ENCODE results near the gene DENND4A.

Gene DENND4A

DNA sequence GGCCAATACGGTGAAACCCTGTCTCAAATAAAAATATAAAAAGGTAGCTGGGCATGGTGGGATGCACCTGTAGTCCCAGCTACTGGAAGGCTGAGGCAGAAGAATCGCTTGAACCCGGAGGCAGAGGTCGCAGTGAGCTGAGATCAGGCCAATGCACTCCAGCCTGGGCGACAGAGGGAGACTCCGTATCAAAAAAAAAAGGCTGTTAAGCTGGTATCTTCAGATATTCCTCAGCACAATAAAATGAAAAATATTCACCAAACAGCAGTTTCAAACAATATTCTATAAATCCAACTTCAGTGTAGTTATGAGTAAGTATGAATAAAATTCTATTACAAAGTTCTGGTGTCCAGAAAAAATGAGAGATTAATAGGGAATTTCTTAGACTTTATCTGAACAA lies 14.2 kb downstream of the DENND4A start:
- H3K9me3 ChIP-seq (ENCODE audit: severe bottlenecking), result no peaks in the 10 kb centered on the region
- no peak overlapping the region for H3K4me3 ChIP-seq (ENCODE audit: low read depth, low read length)
- no peaks in the 10 kb centered on the region for H3K27me3 ChIP-seq (ENCODE audit: insufficient read depth, low read depth, severe bottlenecking)
- H3K27ac ChIP-seq, result no peak overlapping the region
- no peak for TF ChIP-seq CTCF (IDR thresholded peaks at IDR 0.05; ENCODE audit: low read depth, low read length)
- no peaks in the 10 kb centered on the region for H3K36me3 ChIP-seq
- DNase-seq, result no peak

DNA sequence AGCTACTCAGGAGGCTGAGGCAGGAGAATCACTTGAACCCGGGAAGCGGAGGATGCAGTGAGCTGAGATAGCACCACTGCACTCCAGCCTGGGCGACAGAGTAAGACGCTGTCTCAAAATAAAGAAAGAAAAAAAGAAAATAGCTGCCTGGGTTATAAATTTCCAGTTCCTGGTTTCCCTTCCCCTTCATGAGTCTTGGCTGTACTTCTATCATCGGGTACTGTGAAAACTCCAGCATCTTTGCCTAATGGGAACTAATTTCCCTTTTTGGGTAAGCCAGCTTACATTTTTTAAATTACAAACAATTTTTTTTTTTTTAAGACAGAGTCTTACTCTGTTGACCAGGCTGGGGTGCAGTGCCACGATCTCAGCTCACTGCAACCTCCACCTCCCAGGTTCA lies 15.0 kb downstream of the DENND4A start:
- TF ChIP-seq CTCF (IDR thresholded peaks at IDR 0.05; ENCODE audit: low read depth, low read length), result no peak
- Histone ChIP-seq H3K36me3 (no peaks in the 10 kb centered on the region), H3K4me3 (ENCODE audit: low read depth, low read length) (no peak overlapping the region), H3K27ac (no peak overlapping the region), H3K9me3 (ENCODE audit: severe bottlenecking) (no peaks in the 10 kb centered on the region), H3K27me3 (ENCODE audit: insufficient read depth, low read depth, severe bottlenecking) (no peaks in the 10 kb centered on the region)
- DNase-seq, result no peak

- Histone ChIP-seq H3K27me3 (ENCODE audit: insufficient read depth, low read depth, severe bottlenecking) (no peaks in the 10 kb centered on the region), H3K36me3 (no peaks in the 10 kb centered on the region), H3K4me3 (ENCODE audit: low read depth, low read length) (no peak overlapping the region), H3K9me3 (ENCODE audit: severe bottlenecking) (no peaks in the 10 kb centered on the region), H3K27ac (no peak overlapping the region)
- no peak for DNase-seq
- TF ChIP-seq CTCF (IDR thresholded peaks at IDR 0.05; ENCODE audit: low read depth, low read length), result no peak
Observed at GRCh38 chr15:65773386-65774111, 18.5 kb downstream of the DENND4A start.

GRCh38 chr15:65772930-65773329 lies 19.2 kb downstream of the DENND4A start:
- Histone ChIP-seq H3K36me3 (no peaks in the 10 kb centered on the region), H3K27me3 (ENCODE audit: insufficient read depth, low read depth, severe bottlenecking) (no peaks in the 10 kb centered on the region), H3K9me3 (ENCODE audit: severe bottlenecking) (no peaks in the 10 kb centered on the region), H3K4me3 (ENCODE audit: low read depth, low read length) (no peak overlapping the region), H3K27ac (no peak overlapping the region)
- DNase-seq, result no peak
- no peak for TF ChIP-seq CTCF (IDR thresholded peaks at IDR 0.05; ENCODE audit: low read depth, low read length)

DNA sequence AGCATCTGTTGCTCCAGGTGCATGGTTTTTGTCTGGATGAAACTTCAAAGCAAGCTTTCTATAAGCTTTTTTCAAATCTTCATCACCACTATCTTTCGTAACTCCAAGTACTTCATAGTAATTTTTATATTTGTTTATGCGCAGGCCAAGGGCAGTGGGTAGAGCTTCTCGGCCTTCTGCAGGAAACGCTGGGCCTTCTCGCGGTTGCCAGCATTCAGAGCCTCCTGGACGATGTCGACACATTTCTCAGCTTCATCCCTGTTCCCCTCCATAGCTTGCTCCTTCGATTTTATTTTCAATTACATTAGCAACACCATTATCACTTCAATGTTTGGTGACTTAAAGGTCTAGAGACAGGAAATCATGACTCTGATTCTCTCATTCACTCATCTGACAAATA lies 20.2 kb downstream of the DENND4A start:
- no peak overlapping the region for H3K27ac ChIP-seq
- TF ChIP-seq CTCF (IDR thresholded peaks at IDR 0.05; ENCODE audit: low read depth, low read length), result no peak
- DNase-seq, result no peak
- no peaks in the 10 kb centered on the region for H3K36me3 ChIP-seq
- H3K27me3 ChIP-seq (ENCODE audit: insufficient read depth, low read depth, severe bottlenecking), result no peaks in the 10 kb centered on the region
- H3K9me3 ChIP-seq (ENCODE audit: severe bottlenecking), result no peaks in the 10 kb centered on the region
- H3K4me3 ChIP-seq (ENCODE audit: low read depth, low read length), result no peak overlapping the region

- no peaks in the 10 kb centered on the region for H3K9me3 ChIP-seq (ENCODE audit: severe bottlenecking)
- no peak overlapping the region for H3K27ac ChIP-seq
- no peaks in the 10 kb centered on the region for H3K27me3 ChIP-seq (ENCODE audit: insufficient read depth, low read depth, severe bottlenecking)
- no peaks in the 10 kb centered on the region for H3K36me3 ChIP-seq
- TF ChIP-seq CTCF (IDR thresholded peaks at IDR 0.05; ENCODE audit: low read depth, low read length), result no peak
- DNase-seq, result no peak
- H3K4me3 ChIP-seq (ENCODE audit: low read depth, low read length), result no peak overlapping the region
Observed at GRCh38 chr15:65769482-65769881, 22.6 kb downstream of the DENND4A start.

All from WERI-Rb-1 (cell line).